IPS-11a (cell line): ENCODE data around the gene KANSL1L.

Experiments used
- H3K4me3 ChIP-seq: one replicate; pipeline ENCODE4 v1.5.1; 2013; ENCODE audit warnings: low read depth, low read length, control low read depth

The KANSL1L gene

GRCh38 chr2:210086930-210087329, 84.3 kb downstream of the KANSL1L start:
- no peak overlapping the region for H3K4me3 ChIP-seq

DNA sequence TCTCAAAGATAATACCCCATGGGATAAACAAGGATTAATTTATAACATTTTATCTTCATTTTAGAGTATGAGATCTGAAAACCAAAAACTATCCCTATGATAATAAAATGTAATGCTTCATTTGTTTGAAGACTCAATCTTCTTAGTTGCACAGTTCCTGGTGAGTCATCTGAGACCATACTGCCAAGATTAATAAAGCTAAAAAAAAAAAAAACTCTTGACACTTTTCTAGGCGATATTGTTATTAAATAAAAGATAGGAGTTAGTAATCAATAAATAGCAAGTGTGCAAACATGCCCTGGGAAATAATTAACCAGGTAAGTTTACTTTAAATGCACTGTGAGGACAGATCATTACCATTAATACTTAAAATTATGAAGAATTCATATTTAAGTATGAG, 84.9 kb downstream of the KANSL1L start:
- H3K4me3 ChIP-seq, result no peak overlapping the region

- H3K4me3 ChIP-seq, result no peak overlapping the region
Observed at GRCh38 chr2:210072922-210073509, 98.2 kb downstream of the KANSL1L start.

DNA sequence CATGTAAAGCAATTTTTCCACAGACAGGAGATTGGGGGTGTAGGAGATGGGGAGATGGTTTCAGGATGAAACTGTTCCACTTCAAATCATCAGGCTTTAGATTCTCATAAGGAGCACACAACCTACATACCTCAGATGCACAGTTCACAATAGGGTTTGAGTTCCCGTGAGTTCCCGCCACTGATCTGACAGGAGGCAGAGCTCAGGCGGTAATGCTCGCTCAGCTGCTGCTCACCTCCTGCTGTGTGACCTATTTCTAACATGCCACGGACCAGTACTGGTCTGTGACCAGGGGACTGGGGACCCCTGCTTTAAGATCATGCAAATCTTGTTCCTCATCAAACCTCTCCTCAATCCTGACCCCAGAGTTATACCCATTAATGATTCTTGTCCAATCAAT, 98.7 kb downstream of the KANSL1L start:
- no peak overlapping the region for H3K4me3 ChIP-seq

GRCh38 chr2:210063306-210063705, 107.9 kb downstream of the KANSL1L start:
- H3K4me3 ChIP-seq, result no peak overlapping the region

- no peak overlapping the region for H3K4me3 ChIP-seq
Observed at GRCh38 chr2:210055825-210056224, 115.4 kb downstream of the KANSL1L start.

DNA sequence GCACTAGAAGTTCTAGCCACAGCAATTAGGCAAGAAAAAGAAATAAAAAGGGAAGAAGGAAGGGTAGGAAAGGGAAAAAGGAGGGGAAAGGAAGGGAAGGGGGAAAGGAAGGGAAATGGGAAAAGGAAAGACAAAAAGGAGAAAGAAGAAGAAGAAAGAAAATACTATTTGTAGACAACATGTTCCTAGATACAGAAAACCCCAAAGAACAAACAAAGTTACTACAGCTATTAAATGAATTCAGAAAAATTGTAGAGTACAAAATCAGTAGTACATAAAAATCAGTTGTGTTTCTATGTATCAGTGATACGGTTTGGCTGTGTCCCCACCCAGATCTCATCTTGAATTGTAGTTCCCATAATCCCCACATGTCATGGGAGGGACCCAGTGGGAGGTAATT, 116.5 kb downstream of the KANSL1L start:
- H3K4me3 ChIP-seq, result no peak overlapping the region

GRCh38 chr2:210050885-210051284, 120.3 kb downstream of the KANSL1L start:
- H3K4me3 ChIP-seq, result no peak overlapping the region

DNA sequence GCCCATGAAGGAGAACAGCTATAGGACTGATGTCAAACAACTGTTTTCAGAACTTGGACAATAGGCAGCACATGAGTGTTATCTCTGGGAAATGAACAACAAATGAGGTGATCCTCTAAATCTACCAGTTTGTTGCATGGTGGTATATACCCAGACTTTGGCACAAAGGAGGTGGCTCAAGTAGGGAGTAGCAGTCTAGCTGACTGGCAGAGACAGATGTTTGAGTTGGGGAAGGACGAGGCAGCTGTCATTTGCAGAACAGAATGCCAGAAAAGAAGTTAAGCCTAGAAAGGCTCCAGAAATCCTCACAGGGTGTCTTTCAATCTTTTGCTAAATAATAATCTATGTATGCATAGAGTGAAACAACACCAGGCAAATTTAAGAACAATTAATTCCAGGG, 121.4 kb downstream of the KANSL1L start:
- no peak overlapping the region for H3K4me3 ChIP-seq

DNA sequence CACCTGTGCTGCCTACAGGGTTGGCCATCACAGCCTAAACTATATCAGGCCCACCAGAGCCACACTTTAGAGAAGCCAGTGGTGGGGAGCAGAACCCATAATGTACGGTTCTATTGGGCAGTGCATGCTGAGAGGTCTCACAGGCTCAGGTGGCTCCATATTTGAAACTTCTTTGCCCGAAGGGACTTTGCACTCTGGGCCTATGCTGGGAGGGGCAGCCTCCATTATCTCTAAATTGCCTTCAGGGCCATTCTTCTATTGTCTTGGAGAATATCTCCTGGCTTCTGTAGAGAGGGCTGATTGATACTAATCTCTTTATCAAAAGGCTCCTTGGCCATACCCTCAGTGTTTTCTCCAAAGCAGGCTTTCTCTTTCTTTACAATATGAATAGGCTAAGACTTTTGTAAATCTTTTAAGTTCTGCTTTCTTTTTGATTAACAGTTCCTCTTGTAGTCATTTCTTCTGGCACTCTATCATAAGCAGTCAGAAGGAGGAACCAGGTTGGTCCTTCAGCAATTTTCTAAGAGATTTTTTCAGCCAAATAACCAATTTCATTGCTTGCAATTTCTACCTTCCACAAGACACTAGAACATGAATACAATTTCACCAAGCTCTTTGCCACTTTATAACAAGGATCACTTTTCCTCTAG, 124.2 kb downstream of the KANSL1L start:
- H3K4me3 ChIP-seq, result no peak overlapping the region

GRCh38 chr2:210038078-210038477, 133.1 kb downstream of the KANSL1L start:
- no peak overlapping the region for H3K4me3 ChIP-seq

DNA sequence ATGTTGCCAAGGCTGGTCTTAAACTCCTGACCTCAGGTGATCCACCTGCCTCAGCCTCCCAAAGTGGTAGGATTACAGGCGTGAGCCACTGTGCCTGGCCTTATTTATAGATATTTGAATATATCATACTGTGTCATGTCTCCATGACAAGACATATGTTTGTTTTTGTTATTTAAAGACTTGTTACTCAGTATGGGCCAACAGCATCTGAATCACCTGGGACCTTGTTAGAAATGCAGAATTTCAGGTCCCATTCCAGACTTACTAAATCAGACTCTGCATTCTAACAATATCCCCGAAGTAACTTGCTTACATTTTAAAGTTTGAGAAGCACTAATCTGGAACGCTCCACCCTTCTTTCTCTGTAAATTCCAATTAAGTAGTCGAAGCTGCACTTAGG, 135.5 kb downstream of the KANSL1L start:
- H3K4me3 ChIP-seq, result no peak overlapping the region

DNA sequence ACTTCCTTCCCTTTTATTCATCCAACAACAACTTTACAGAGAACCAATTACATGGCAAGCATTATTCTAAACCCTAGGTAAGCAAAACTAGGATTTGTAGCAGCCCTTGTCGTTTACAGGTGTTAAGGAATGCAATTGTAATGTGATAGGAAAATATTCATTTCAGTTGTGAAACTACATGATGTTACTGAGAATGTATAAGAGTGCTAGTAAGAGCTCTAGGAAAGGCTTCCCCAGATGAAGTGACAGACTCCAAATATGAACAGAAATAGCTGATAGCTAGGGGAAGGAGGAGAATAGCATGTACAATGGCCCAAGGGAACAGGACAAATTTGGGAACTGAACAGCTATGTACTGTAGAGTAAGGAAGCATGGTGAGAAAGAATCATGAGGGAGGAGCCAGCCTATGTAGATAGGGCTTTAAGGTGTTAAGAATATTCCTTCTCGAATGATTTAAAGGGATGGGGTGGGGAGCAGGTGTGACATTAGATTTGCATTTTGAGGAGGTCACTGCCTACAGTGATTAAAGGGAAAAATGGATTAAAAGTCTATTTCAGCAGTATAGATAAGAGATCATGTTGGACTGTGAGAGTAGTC, 137.0 kb downstream of the KANSL1L start:
- no peak overlapping the region for H3K4me3 ChIP-seq

GRCh38 chr2:210028178-210028577, 143.0 kb downstream of the KANSL1L start:
- H3K4me3 ChIP-seq, result no peak overlapping the region

DNA sequence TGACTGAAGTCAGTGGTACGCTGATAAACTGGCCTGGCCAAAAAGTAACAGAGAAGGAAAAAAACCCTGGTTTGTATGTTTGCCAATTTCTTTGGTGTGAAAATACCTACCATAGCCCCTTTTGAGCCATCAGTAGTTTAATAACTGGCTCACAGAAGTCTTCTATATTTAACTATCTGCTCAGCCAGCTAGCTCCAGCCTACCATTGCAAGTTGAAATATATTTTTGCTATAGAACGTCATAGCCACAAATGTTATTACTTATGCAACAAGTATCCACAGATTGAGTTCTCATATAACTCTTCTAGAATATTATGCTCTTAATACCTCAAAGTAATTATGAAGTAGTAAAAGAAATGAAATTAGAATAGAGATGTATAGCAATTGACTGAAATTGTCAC, 143.6 kb downstream of the KANSL1L start:
- no peak overlapping the region for H3K4me3 ChIP-seq

DNA sequence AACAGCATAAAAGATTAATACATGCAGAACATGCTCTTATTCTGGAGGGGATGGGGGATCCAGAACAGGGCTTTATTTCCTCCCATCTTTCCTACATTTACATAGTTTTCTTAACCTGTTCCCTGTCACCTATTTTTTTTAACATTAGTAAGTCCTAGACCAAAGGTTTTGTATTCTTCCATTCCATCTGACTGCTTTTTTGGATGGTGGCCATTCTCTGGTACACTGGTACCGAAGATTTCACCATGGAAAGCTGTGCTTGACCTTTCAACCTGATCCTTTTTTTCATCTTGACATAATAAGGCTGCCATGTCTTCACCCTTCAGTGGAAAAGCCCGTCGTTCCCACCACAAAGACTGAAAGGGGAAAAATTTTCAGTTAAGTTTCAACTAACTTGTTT, 148.4 kb downstream of the KANSL1L start:
- no peak overlapping the region for H3K4me3 ChIP-seq

DNA sequence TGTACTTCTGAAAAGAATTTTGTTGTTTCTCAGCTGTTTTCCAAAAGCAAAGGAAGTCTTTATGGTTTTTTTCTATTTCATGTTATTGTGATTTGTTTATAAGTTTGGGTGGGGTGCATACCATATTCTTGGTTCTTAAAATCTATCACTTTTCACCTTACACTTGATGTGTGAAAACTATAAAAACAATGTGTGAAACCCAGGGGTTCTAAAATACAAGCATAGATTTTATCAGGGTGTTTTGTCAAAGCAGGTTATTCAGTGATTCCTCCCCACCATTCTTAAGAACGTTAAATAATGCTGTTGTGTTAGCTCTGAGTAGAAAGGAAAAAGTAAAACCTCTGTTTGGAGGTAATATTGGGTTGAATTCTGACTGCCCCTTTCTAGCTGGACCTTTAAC, 151.1 kb downstream of the KANSL1L start:
- H3K4me3 ChIP-seq, result no peak overlapping the region

- H3K4me3 ChIP-seq, result no peak overlapping the region
Observed at GRCh38 chr2:210009896-210010295, 161.3 kb downstream of the KANSL1L start.

- no peak overlapping the region for H3K4me3 ChIP-seq
Observed at GRCh38 chr2:210009126-210009525, 162.1 kb downstream of the KANSL1L start.

- no peak overlapping the region for H3K4me3 ChIP-seq
Observed at GRCh38 chr2:210007895-210008294, 163.3 kb downstream of the KANSL1L start.

DNA sequence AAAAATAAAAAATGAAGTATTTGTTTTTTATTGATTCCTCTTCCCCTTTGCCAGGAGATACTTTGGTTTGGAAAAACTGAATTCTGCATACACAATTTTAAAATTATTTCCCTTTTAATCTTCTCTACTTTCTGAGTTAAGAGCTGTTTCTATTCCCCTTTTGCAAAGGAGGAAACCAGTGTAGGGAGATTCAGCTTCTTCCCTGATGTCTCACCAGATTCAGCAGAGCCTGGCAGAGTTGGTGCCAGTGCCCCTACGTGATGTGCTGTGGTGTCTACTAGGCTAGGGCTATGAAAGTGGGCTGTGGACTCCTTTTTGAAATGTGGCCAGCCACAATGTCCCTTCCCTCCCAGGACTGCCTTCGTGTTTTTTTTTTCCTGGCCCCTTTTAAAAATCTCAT, 166.3 kb downstream of the KANSL1L start:
- H3K4me3 ChIP-seq, result no peak overlapping the region

GRCh38 chr2:210003359-210003758, 167.8 kb downstream of the KANSL1L start:
- peak overlapping the region; percentile 98 for H3K4me3 ChIP-seq
